Measurements from ENCODE around the gene MPZL2.

MPZL2 gene

DNA sequence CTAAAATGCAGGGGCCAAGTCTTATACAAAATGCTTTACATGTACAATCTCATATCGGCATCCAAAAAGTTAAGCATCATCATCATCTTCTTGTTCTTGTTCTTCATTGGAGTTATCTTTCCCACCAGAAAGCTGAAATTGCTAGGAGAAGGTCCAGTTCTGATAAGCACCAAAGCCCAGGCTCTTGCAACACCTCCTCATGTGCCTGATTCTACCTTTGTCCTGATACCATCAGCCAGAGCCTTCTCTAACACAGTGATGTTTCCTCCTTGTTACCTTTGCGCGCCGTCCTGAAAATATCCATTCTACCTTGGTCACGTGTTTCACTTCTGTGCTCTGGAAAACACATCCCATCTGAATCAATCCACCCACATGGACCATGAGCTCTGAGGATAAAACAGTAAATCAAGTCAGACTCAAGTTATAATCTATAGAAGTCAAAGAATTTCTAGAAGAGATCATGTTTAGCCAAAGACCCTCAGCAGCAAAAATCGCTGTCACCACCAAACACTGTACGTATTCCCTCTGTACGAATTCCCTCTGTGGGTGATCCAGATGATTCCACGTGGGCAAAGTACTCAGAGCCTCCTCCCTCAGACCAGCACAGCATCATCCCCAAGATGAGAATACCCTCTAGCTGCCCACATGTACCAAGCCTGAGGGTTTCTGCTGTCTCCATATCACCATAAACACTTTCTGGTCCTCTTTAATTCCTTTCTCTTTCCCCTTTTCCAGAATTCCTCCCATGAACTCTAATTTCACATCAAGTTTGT lies 58.3 kb downstream of the MPZL2 start:
- DNase-seq (ENCODE audit: low read depth), result no peak
- TF ChIP-seq, protein P1, sequence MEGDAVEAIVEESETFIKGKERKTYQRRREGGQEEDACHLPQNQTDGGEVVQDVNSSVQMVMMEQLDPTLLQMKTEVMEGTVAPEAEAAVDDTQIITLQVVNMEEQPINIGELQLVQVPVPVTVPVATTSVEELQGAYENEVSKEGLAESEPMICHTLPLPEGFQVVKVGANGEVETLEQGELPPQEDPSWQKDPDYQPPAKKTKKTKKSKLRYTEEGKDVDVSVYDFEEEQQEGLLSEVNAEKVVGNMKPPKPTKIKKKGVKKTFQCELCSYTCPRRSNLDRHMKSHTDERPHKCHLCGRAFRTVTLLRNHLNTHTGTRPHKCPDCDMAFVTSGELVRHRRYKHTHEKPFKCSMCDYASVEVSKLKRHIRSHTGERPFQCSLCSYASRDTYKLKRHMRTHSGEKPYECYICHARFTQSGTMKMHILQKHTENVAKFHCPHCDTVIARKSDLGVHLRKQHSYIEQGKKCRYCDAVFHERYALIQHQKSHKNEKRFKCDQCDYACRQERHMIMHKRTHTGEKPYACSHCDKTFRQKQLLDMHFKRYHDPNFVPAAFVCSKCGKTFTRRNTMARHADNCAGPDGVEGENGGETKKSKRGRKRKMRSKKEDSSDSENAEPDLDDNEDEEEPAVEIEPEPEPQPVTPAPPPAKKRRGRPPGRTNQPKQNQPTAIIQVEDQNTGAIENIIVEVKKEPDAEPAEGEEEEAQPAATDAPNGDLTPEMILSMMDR (IDR thresholded peaks at IDR 0.05; ENCODE audit: low read length, missing control alignments), result no peak
- no peak overlapping the region for H3K4me3 ChIP-seq (replicated peaks; ENCODE audit: low read depth, low read length)

Data from fibroblast of pulmonary artery (primary cell).